T-cell (primary cell): ENCODE data around the gene NPHP4. TPM values are rescaled to one million over a fixed set of nuclear protein-coding genes. Genes with fewer than 3 reads are reported as not detected.

Source experiments
- ATAC-seq, 4 experiments: fragments of 200-7000 bp in 3 of 4; fragments of 150-1000 bp in 1 of 4; cut with Tn5 transposase; replicated peaks in 1 of 4; 1 replicate in 3 of 4; 2 replicates in 1 of 4; pipeline ENCODE4 v1.10.0; 2021; ENCODE audit warnings: moderate library complexity in 3 of 4, mild to moderate bottlenecking in 2 of 4, moderate number of reproducible peaks in 1 of 4
- CTCF ChIA-PET, 2 donors: fragments of 300-600 bp; sonication (Branson Sonifier 250); formaldehyde crosslinking; loops; one replicate each; lab custom pipeline; 2022; ENCODE audit warnings: antibody characterized with exemption in 2 of 2; lab: Charles Lee
- POLR2A ChIA-PET, 2 donors: fragments of 300-600 bp; sonication (Branson Sonifier 250); formaldehyde crosslinking; loops; one replicate each; lab custom pipeline; 2022; ENCODE audit warnings: antibody characterized with exemption in 2 of 2; lab: Charles Lee
- DNase-seq, 35 experiments: peaks; one replicate each; pipeline versions ENCODE4 v3.0.0 to v3.0.0-alpha.2; 2013 to 2023
- H3K27ac ChIP-seq: one replicate; pipeline ENCODE4 v1.5.1; 2013; ENCODE audit warnings: low read length
- H3K27me3 ChIP-seq, 2 experiments: replicated peaks in 1 of 2; 1 replicate in 1 of 2; 2 replicates in 1 of 2; pipeline versions ENCODE4 v1.6.1 to v1.7.0; 2013; ENCODE audit warnings: low read length in 1 of 2, mixed read lengths in 1 of 2; ENCODE audit not compliant: control insufficient read depth in 2 of 2, insufficient read depth in 2 of 2; ENCODE audit errors: extremely low read depth in 1 of 2
- H3K36me3 ChIP-seq, 2 donors: 1 replicate in 1 of 2; 2 replicates in 1 of 2; pipeline versions ENCODE4 v1.6.1 to v1.7.0; 2013; ENCODE audit warnings: low read length in 1 of 2; ENCODE audit not compliant: control insufficient read depth in 2 of 2, insufficient read depth in 1 of 2; ENCODE audit errors: extremely low read depth in 1 of 2
- H3K4me1 ChIP-seq, 2 experiments: 1 replicate in 1 of 2; 2 replicates in 1 of 2; pipeline versions ENCODE4 v1.6.1 to v1.7.0; 2013; ENCODE audit warnings: low read length in 2 of 2, mixed read lengths in 1 of 2; ENCODE audit not compliant: insufficient read depth in 2 of 2, control insufficient read depth in 1 of 2; ENCODE audit errors: extremely low read depth in 1 of 2
- H3K4me3 ChIP-seq, 2 donors: 1 replicate in 1 of 2; 2 replicates in 1 of 2; pipeline versions ENCODE4 v1.5.1 to v1.7.0; 2013; ENCODE audit warnings: mild to moderate bottlenecking in 2 of 2, low read length in 1 of 2, moderate library complexity in 1 of 2; ENCODE audit not compliant: control insufficient read depth in 1 of 2; ENCODE audit errors: extremely low read depth in 1 of 2
- H3K9me3 ChIP-seq: 2 replicates; pipeline ENCODE4 v1.7.0; 2013
- H3K27ac Mint-ChIP-seq, 2 donors: one replicate each; pipeline ENCODE4 v1.8.0; 2020 to 2021; ENCODE audit warnings: mild to moderate bottlenecking in 2 of 2, mixed read lengths in 2 of 2
- H3K27me3 Mint-ChIP-seq, 2 donors: one replicate each; pipeline ENCODE4 v1.8.0; 2021 to 2022; ENCODE audit warnings: mixed read lengths in 2 of 2
- H3K36me3 Mint-ChIP-seq: one replicate; pipeline ENCODE4 v1.8.0; 2021; ENCODE audit warnings: mixed read lengths
- H3K4me1 Mint-ChIP-seq, 3 donors: one replicate each; pipeline ENCODE4 v1.8.0; 2020 to 2022; ENCODE audit warnings: mixed read lengths in 3 of 3, mild to moderate bottlenecking in 1 of 3
- H3K4me3 Mint-ChIP-seq, 3 donors: one replicate each; pipeline ENCODE4 v1.8.0; 2020 to 2022; ENCODE audit warnings: mild to moderate bottlenecking in 3 of 3, mixed read lengths in 3 of 3, moderate library complexity in 3 of 3
- H3K9me3 Mint-ChIP-seq, 3 donors: one replicate each; pipeline ENCODE4 v1.8.0; 2020 to 2022; ENCODE audit warnings: mixed read lengths in 3 of 3
- WGBS: methylation state at CpG from one replicate; pipeline ENCODE4 v1.1.5; 2013; ENCODE audit warnings: missing lambda C conversion rate; ENCODE audit not compliant: insufficient coverage; 5-methylcytosine and 5-hydroxymethylcytosine counted together
- total RNA-seq, 35 experiments: library from RNA in 6 of 35; stranded (reverse) in 6 of 35; fragments of 120-200 nt in 1 of 35; gene quantifications; one replicate each; pipeline versions ENCODE4 v1.2.1 to v1.2.4 and lab custom pipeline; 2013 to 2026

NPHP4 gene
- total RNA-seq, 5 donors from 2014 or later (not counting 1 experiment from before 2014, with no cell fraction given) = 9.0 to 10.5 (median 9.8) TPM

- H3K27ac Mint-ChIP-seq = no peak overlapping the region
- no peaks in the 10 kb centered on the region for H3K9me3 Mint-ChIP-seq
- Histone ChIP-seq H3K4me3 (no peak overlapping the region), H3K27ac (no peak overlapping the region), H3K4me1 (no peaks in the 10 kb centered on the region), H3K9me3 (no peaks in the 10 kb centered on the region), H3K27me3 (no peaks in the 10 kb centered on the region), H3K36me3 (peaks cover 0 to 3% of the 10 kb centered on the region in 2 donors)
- H3K4me3 Mint-ChIP-seq = no peak overlapping the region
- DNase-seq = no peak
- POLR2A ChIA-PET = no interaction called here
- CTCF ChIA-PET = no interaction called here
- WGBS = 100% methylated on average over 1 of the region's 6 CpGs
- H3K27me3 Mint-ChIP-seq = no peaks in the 10 kb centered on the region
- H3K36me3 Mint-ChIP-seq = peaks cover 26% of the 10 kb centered on the region
- H3K4me1 Mint-ChIP-seq = no peaks in the 10 kb centered on the region
- no peak for ATAC-seq
Measured at GRCh38 chr1:5906116-5906515, 86.1 kb downstream of the NPHP4 start.

- H3K27me3 Mint-ChIP-seq = no peaks in the 10 kb centered on the region
- Histone ChIP-seq H3K36me3 (peaks cover 0 to 3% of the 10 kb centered on the region in 2 donors), H3K9me3 (no peaks in the 10 kb centered on the region), H3K27me3 (no peaks in the 10 kb centered on the region), H3K4me1 (no peaks in the 10 kb centered on the region), H3K4me3 (no peak overlapping the region), H3K27ac (no peak overlapping the region)
- no peak overlapping the region for H3K4me3 Mint-ChIP-seq
- DNase-seq = peak in 1 of 35 experiments; percentile 16
- peaks cover 27% of the 10 kb centered on the region for H3K36me3 Mint-ChIP-seq
- no peaks in the 10 kb centered on the region for H3K9me3 Mint-ChIP-seq
- ChIA-PET CTCF (no interaction called here), POLR2A (no interaction called here)
- H3K4me1 Mint-ChIP-seq = no peaks in the 10 kb centered on the region
- 92% methylated on average over 11 of the region's 12 CpGs for WGBS
- no peak for ATAC-seq
- H3K27ac Mint-ChIP-seq = no peak overlapping the region
Measured at GRCh38 chr1:5905436-5905835, 86.8 kb downstream of the NPHP4 start.

- no peaks in the 10 kb centered on the region for H3K9me3 Mint-ChIP-seq
- no peak overlapping the region for H3K27ac Mint-ChIP-seq
- peaks cover 31% of the 10 kb centered on the region for H3K36me3 Mint-ChIP-seq
- DNase-seq (no peak), ATAC-seq (no peak)
- ChIA-PET POLR2A (no interaction called here), CTCF (no interaction called here)
- H3K9me3 ChIP-seq = no peaks in the 10 kb centered on the region
- 97% methylated on average over 10 of the region's 12 CpGs for WGBS
- H3K4me1 Mint-ChIP-seq = no peaks in the 10 kb centered on the region
- H3K27me3 ChIP-seq = no peaks in the 10 kb centered on the region
- H3K36me3 ChIP-seq = peaks cover 0 to 3% of the 10 kb centered on the region in 2 donors
- no peak overlapping the region for H3K4me3 Mint-ChIP-seq
- H3K4me1 ChIP-seq = no peaks in the 10 kb centered on the region
- H3K4me3 ChIP-seq = no peak overlapping the region
- H3K27ac ChIP-seq = no peak overlapping the region
- H3K27me3 Mint-ChIP-seq = no peaks in the 10 kb centered on the region
Measured at GRCh38 chr1:5904551-5904950, 87.7 kb downstream of the NPHP4 start.

GRCh38 chr1:5903680-5904079 lies 88.5 kb downstream of the NPHP4 start:
- whole genome bisulfite sequencing = 88% methylated on average over 4 of the region's 8 CpGs
- no peak overlapping the region for H3K27ac Mint-ChIP-seq
- ATAC-seq = no peak
- H3K4me1 ChIP-seq = no peaks in the 10 kb centered on the region
- ChIA-PET POLR2A (no interaction called here), CTCF (no interaction called here)
- no peaks in the 10 kb centered on the region for H3K27me3 Mint-ChIP-seq
- H3K4me3 Mint-ChIP-seq = no peak overlapping the region
- H3K36me3 ChIP-seq = peaks cover 0 to 3% of the 10 kb centered on the region in 2 donors
- H3K27ac ChIP-seq = no peak overlapping the region
- H3K9me3 ChIP-seq = no peaks in the 10 kb centered on the region
- no peaks in the 10 kb centered on the region for H3K9me3 Mint-ChIP-seq
- peaks cover 31% of the 10 kb centered on the region for H3K36me3 Mint-ChIP-seq
- no peak overlapping the region for H3K4me3 ChIP-seq
- no peaks in the 10 kb centered on the region for H3K27me3 ChIP-seq
- H3K4me1 Mint-ChIP-seq = no peaks in the 10 kb centered on the region
- DNase-seq = no peak

- no peaks in the 10 kb centered on the region for H3K9me3 Mint-ChIP-seq
- H3K36me3 ChIP-seq = peaks cover 0 to 3% of the 10 kb centered on the region in 2 donors
- no peak overlapping the region for H3K4me3 Mint-ChIP-seq
- no peak for ATAC-seq
- H3K4me3 ChIP-seq = no peak overlapping the region
- H3K4me1 Mint-ChIP-seq = no peaks in the 10 kb centered on the region
- ChIA-PET CTCF (no interaction called here), POLR2A (no interaction called here)
- no peaks in the 10 kb centered on the region for H3K9me3 ChIP-seq
- H3K27ac Mint-ChIP-seq = no peak overlapping the region
- no peaks in the 10 kb centered on the region for H3K27me3 Mint-ChIP-seq
- DNase-seq = no peak
- H3K4me1 ChIP-seq = no peaks in the 10 kb centered on the region
- no peak overlapping the region for H3K27ac ChIP-seq
- peaks cover 32% of the 10 kb centered on the region for H3K36me3 Mint-ChIP-seq
- H3K27me3 ChIP-seq = no peaks in the 10 kb centered on the region
- 100% methylated on average over 3 of the region's 5 CpGs for WGBS
Measured at GRCh38 chr1:5903031-5903430, 89.2 kb downstream of the NPHP4 start.

GRCh38 chr1:5901841-5902240 lies 90.4 kb downstream of the NPHP4 start:
- DNase-seq (no peak), ATAC-seq (no peak)
- CTCF ChIA-PET = no interaction called here
- POLR2A ChIA-PET = no interaction called here
- H3K4me3 Mint-ChIP-seq = no peak overlapping the region
- no peaks in the 10 kb centered on the region for H3K27me3 Mint-ChIP-seq
- no peak overlapping the region for H3K27ac ChIP-seq
- no peaks in the 10 kb centered on the region for H3K9me3 Mint-ChIP-seq
- WGBS = 86% methylated on average over 1 of the region's 2 CpGs
- H3K36me3 ChIP-seq = peaks cover 0 to 3% of the 10 kb centered on the region in 2 donors
- no peaks in the 10 kb centered on the region for H3K4me1 Mint-ChIP-seq
- H3K9me3 ChIP-seq = no peaks in the 10 kb centered on the region
- H3K27me3 ChIP-seq = no peaks in the 10 kb centered on the region
- no peak overlapping the region for H3K27ac Mint-ChIP-seq
- H3K36me3 Mint-ChIP-seq = peaks cover 43% of the 10 kb centered on the region
- no peak overlapping the region for H3K4me3 ChIP-seq
- no peaks in the 10 kb centered on the region for H3K4me1 ChIP-seq

- H3K27ac Mint-ChIP-seq = no peak overlapping the region
- no peaks in the 10 kb centered on the region for H3K27me3 Mint-ChIP-seq
- Histone ChIP-seq H3K4me3 (no peak overlapping the region), H3K27ac (no peak overlapping the region), H3K4me1 (no peaks in the 10 kb centered on the region), H3K9me3 (no peaks in the 10 kb centered on the region), H3K36me3 (peaks cover 0 to 3% of the 10 kb centered on the region in 2 donors), H3K27me3 (no peaks in the 10 kb centered on the region)
- DNase-seq (no peak), ATAC-seq (no peak)
- no peaks in the 10 kb centered on the region for H3K4me1 Mint-ChIP-seq
- H3K9me3 Mint-ChIP-seq = no peaks in the 10 kb centered on the region
- CTCF ChIA-PET = no interaction called here
- no CpG with 5 or more reads among the region's 5 CpGs for WGBS
- peaks cover 43% of the 10 kb centered on the region for H3K36me3 Mint-ChIP-seq
- no peak overlapping the region for H3K4me3 Mint-ChIP-seq
- POLR2A ChIA-PET = no interaction called here
Measured at GRCh38 chr1:5901150-5901549, 91.1 kb downstream of the NPHP4 start.
